GM12865 (cell line): ENCODE results near the gene THRAP3.

Experiments used
- DNase-seq: peaks from one replicate; pipeline ENCODE4 v3.0.0; 2010; ENCODE audit warnings: low read depth
- H3K4me3 ChIP-seq: 2 replicates; pipeline ENCODE4 v1.5.1; 2011; ENCODE audit warnings: mild to moderate bottlenecking, low read depth, low read length, control low read depth
- CTCF ChIP-seq: IDR thresholded peaks from 2 replicates; pipeline ENCODE4 v1.5.1; 2011; ENCODE audit warnings: low read length, control low read depth, low read depth, inconsistent platforms; ENCODE audit not compliant: insufficient read depth; ENCODE audit errors: missing control alignments

The THRAP3 gene

DNA sequence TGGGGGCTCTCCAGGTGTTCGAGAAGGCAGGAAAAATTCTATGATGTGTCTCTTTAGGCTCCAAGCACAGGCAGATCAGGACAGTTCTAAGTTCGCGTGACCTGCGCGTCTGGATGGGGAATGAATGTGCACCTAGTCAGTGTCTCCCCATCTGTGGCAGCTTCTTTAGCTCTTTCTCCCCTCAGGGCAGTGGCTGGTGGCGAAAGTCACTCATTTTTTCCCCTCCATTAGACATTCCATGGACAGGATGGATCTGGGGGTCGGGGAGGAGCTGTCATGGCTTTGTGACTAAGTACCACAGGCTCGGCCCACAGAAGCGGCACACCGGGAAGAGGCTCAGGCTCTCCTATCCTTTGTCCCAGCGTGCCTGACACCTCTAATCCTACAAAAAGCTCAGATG, 130.2 kb downstream of the THRAP3 start:
- no peak for DNase-seq
- TF ChIP-seq CTCF, result no peak
- no peak overlapping the region for H3K4me3 ChIP-seq
